ENCODE data around the gene MGMT. TPM values are rescaled to one million over a fixed set of nuclear protein-coding genes. Genes with fewer than 3 reads are reported as not detected.

Gene MGMT
- total RNA-seq, 3 donors from 2014 or later: 15.4 to 17.5 (median 16.3) TPM

DNA sequence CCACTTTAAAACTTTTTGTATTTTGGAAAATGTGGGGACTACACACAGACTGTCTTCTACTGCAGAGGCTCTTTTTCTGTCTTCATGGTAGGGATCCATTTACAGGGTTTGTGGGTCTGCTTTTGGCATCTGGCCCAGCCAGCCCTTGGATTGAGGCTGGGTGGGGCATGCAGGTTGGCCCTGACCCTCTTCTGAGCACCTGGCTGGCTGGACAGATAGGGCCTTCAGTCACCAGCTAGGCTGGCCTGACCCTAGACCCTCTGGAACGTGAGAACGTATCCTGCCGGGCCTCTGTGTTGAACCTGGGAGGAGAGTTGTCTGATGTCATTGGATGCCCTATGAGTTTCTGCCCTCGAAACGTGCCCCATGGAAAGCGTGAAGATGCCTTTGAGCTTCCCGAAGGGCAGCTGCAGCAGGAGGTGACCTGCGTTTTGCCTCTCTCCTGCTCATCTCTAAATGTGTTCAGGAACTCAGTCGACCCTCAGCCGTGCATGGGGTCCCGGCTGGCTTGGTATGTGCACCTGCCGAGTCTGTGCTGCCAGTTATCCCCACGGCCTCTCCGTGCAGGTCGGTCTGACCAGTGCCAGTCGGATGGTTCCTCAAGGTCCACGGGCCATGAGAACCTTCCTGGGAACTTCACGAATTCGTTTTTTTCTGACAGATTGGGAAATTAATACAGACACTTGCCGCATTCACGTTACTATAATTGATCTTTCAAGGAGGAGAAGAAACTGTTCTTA, 74.9 kb downstream of the MGMT start:
- TF ChIP-seq, protein P1, sequence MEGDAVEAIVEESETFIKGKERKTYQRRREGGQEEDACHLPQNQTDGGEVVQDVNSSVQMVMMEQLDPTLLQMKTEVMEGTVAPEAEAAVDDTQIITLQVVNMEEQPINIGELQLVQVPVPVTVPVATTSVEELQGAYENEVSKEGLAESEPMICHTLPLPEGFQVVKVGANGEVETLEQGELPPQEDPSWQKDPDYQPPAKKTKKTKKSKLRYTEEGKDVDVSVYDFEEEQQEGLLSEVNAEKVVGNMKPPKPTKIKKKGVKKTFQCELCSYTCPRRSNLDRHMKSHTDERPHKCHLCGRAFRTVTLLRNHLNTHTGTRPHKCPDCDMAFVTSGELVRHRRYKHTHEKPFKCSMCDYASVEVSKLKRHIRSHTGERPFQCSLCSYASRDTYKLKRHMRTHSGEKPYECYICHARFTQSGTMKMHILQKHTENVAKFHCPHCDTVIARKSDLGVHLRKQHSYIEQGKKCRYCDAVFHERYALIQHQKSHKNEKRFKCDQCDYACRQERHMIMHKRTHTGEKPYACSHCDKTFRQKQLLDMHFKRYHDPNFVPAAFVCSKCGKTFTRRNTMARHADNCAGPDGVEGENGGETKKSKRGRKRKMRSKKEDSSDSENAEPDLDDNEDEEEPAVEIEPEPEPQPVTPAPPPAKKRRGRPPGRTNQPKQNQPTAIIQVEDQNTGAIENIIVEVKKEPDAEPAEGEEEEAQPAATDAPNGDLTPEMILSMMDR (IDR thresholded peaks at IDR 0.05): no peak
- H3K4me1 ChIP-seq (ENCODE audit: low read depth): no peaks in the 10 kb centered on the region
- H3K4me3 ChIP-seq: no peak overlapping the region
- no peaks in the 10 kb centered on the region for H3K9me3 ChIP-seq
- DNase-seq (no peak), ATAC-seq (no peak)
- H3K36me3 ChIP-seq (ENCODE audit: low read depth): no peaks in the 10 kb centered on the region
- intact Hi-C loops (cut with DNase I, micrococcal nuclease): no loop called here

DNA sequence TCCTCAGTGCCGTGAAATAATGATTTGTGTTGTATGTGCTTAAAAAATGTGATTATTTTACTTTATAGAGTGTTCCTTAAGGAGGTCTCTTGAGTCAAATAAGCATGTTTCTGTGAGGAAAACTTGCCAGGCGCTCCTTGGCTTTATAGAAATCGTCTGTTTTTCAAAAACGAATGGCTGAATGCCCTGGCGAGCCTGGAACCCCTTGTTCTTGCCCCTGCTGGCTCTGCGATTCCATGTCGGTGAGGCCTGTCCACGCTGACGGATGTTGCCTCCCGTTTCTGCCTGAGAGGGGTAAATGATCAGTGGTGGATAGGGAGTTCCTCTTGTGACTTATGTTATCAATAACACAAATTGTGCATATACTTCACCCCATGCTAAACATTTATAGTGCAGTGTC, 75.5 kb downstream of the MGMT start:
- TF ChIP-seq, protein P1 (IDR thresholded peaks at IDR 0.05): no peak
- Histone ChIP-seq H3K36me3 (ENCODE audit: low read depth) (no peaks in the 10 kb centered on the region), H3K4me3 (no peak overlapping the region), H3K9me3 (no peaks in the 10 kb centered on the region), H3K4me1 (ENCODE audit: low read depth) (no peaks in the 10 kb centered on the region)
- intact Hi-C loops (cut with DNase I, micrococcal nuclease): no loop called here
- DNase-seq (no peak), ATAC-seq (no peak)

DNA sequence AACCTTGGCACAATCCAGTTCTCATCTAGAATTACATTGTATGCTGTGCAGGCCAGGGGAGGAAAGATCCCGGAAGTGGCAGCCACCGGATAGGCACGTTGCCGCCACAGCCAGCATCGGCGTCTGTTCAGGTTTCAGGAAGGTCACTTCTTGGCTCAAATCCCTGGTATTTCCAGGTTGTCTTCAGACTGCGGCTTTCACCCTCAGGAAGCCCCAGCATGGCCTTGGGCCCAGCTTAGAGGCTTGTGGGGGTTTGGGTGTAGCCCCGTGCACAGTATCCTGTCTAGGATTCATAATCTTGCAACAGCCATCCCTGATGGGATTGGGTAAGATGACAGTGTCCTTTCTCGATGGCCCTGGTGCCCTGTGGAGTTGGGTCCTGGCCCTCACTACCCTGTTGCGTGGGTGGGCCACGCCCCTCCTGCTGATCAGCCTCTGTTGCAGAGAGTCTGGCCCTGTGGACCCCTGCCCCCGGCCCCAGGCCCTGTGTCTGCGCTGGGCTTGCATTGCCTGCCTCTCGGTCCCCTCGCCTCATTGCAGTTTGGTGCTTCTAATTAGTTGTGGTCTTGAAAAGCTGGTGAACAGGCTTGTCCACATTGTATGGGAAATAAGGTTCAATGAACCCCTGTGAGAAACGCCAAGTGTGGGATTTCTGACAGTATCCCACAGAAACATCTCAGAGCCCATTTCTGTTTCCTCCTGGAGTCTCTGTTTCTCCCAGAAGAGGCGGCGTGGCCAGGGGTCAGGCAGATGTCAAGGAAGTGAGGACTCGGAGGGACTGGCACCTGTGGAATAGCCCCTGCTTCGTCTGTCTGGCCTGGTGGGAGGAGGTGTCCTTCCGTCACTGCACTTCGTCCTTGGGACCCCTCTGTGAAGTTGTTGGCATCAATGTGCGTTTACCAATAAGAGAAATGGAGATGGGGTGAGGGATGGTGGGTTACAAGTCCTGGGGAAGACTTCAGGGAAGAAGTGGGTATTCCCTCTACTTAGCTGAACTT, 77.5 kb downstream of the MGMT start:
- no peaks in the 10 kb centered on the region for H3K36me3 ChIP-seq (ENCODE audit: low read depth)
- no peak overlapping the region for H3K4me3 ChIP-seq
- ATAC-seq (no peak), DNase-seq (no peak)
- TF ChIP-seq, protein P1 (IDR thresholded peaks at IDR 0.05): no peak
- intact Hi-C loops (cut with DNase I, micrococcal nuclease): no loop called here
- H3K4me1 ChIP-seq (ENCODE audit: low read depth): no peaks in the 10 kb centered on the region
- no peaks in the 10 kb centered on the region for H3K9me3 ChIP-seq

DNA sequence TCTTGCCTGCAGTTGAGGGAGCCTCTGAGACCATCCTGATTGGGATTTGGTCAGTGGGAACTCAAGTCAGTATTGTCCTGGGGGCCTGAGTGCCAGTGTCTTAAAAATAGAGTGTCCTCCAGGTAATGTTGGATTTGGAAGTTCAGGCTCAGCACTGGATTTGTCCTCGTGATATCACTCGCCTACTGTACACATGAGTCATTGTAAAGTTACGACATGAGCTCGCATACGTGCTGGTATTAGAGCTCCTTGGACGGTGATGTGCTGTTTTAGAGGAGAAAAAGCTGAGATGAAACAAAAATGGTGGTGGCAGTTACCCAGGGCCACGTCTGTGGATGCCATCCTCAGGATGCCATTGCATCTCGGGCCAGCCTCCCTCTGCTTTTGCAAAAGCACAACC, 78.2 kb downstream of the MGMT start:
- TF ChIP-seq, protein P1 (IDR thresholded peaks at IDR 0.05): no peak
- Histone ChIP-seq H3K36me3 (ENCODE audit: low read depth) (no peaks in the 10 kb centered on the region), H3K4me3 (no peak overlapping the region), H3K9me3 (no peaks in the 10 kb centered on the region), H3K4me1 (ENCODE audit: low read depth) (no peaks in the 10 kb centered on the region)
- intact Hi-C loops (cut with DNase I, micrococcal nuclease): no loop called here
- DNase-seq (no peak), ATAC-seq (no peak)

DNA sequence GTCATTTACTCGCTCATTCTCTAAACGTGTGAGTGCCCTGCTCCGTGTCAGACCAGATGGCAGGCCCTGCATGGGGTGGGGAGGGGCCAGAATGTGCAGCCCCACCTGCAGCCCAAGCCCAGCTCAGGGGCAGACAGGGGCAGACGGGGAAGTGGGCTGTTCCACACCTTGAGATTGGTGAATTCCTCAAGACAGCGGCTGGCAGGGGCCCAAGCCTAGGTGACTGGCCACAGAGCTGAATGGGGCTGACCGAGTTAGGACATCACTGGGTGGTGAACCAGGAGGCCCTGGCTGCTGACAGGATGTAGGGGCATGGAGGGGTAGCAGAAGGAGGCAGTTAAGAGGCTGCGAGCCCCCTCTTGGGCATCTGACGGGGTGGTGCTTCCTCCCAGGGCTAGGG, 79.1 kb downstream of the MGMT start:
- Histone ChIP-seq H3K36me3 (ENCODE audit: low read depth) (no peaks in the 10 kb centered on the region), H3K4me1 (ENCODE audit: low read depth) (no peaks in the 10 kb centered on the region), H3K4me3 (no peak overlapping the region), H3K9me3 (no peaks in the 10 kb centered on the region)
- no peak for DNase-seq
- no peak for ATAC-seq
- intact Hi-C loops (cut with DNase I, micrococcal nuclease): no loop called here
- TF ChIP-seq, protein P1 (IDR thresholded peaks at IDR 0.05): no peak

Data from mucosa of descending colon (tissue), 3 donors.